Upper lobe of left lung (tissue), 4 donors: ENCODE measurements around the gene KPNA1.

Experiments used
- POLR2A ChIP-seq, 4 donors: fragments of 450-650 bp; IDR thresholded peaks; one replicate each; pipeline ENCODE4 v1.5.1; 2016 to 2017; ENCODE audit warnings: antibody characterized with exemption in 4 of 4, mild to moderate bottlenecking in 2 of 4
- POLR2AphosphoS5 ChIP-seq, 2 donors: sonication (generic); formaldehyde crosslinking; IDR thresholded peaks; one replicate each; pipeline ENCODE4 v1.5.1; 2017; ENCODE audit warnings: antibody characterized with exemption in 2 of 2

DNA sequence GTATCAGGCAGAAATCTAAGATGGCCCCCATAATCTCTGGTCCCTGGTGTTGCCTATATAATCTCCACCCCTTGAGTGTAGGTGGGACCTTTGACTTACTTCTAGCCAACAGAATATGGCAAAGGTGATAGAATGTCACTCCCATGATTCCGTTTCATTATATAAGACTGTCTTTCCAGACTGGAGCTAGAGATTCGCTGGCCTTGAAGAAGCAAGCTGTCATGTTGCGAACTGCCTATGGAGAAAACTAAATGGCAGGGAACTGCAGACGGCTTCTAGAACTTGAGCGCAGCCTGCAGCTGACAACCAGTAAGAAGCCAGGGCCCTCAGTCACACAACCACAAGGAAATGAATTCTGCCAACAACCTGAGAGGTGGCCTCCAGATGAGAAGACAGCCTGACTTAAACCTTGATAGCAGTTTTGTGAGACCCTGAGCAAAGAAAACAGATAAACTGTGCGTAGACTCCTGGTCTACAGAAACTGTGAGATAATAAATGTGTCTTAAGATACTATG is 2.2 kb upstream of the KPNA1 start:
- no peak for TF ChIP-seq POLR2AphosphoS5 (IDR thresholded peaks at IDR 0.05)
- TF ChIP-seq POLR2A (IDR thresholded peaks at IDR 0.05), result no peak
